K562 (cell line): ENCODE measurements around the gene GMPR2. TPM values are rescaled to one million over a fixed set of nuclear protein-coding genes. Genes with fewer than 3 reads are reported as not detected.

Experiments used
- ELF1 ChIP-seq: fragments of 200-800 bp; sonication (Bioruptor generic); IDR thresholded peaks from 2 replicates; pipeline ENCODE4 v1.6.1; 2016; ENCODE audit warnings: missing genetic modification characterization, missing compliant biosample characterization
- MYC ChIP-seq, 2 experiments: fragments of 250-450 bp in 1 of 2; sonication (Bioruptor Pico) in 1 of 2; IDR thresholded peaks; 2 replicates each; pipeline versions ENCODE4 v1.5.1 to v1.6.1; 2012 to 2021; ENCODE audit warnings: low read depth in 2 of 2, borderline replicate concordance in 1 of 2, improper control_type of control experiment in 1 of 2, low read length in 1 of 2, mild to moderate bottlenecking in 1 of 2, moderate library complexity in 1 of 2
- NFRKB ChIP-seq: fragments of 450-650 bp; IDR thresholded peaks from 2 replicates; pipeline ENCODE4 v1.6.1; 2016; ENCODE audit warnings: low read depth
- SP2 ChIP-seq: IDR thresholded peaks from 2 replicates; pipeline ENCODE4 v1.6.1; 2011; ENCODE audit warnings: mild to moderate bottlenecking, low read depth, low read length, moderate library complexity; ENCODE audit not compliant: poor library complexity, severe bottlenecking; ENCODE audit errors: extremely low read depth
- SPI1 ChIP-seq: IDR thresholded peaks from 2 replicates; pipeline ENCODE4 v1.6.1; 2011; ENCODE audit warnings: low read depth, low read length, control low read depth, borderline replicate concordance
- ZBTB7A ChIP-seq: IDR thresholded peaks from 2 replicates; pipeline ENCODE4 v1.6.1; 2011; ENCODE audit warnings: low read depth, mild to moderate bottlenecking, low read length, moderate library complexity, borderline replicate concordance; ENCODE audit not compliant: control insufficient read depth
- ZFP30 ChIP-seq: fragments of 250-450 bp; sonication (Bioruptor Pico); IDR thresholded peaks from 2 replicates; pipeline ENCODE4 v1.8.0; 2022; ENCODE audit warnings: moderate library complexity, mild to moderate bottlenecking, inconsistent platforms, borderline replicate concordance
- polyA plus RNA-seq, 8 experiments: library from polyadenylated mRNA; depleted of rRNA in 4 of 8; stranded (reverse) in 5 of 8; unstranded in 3 of 8; fragments of >200 nt; fragmentation: Nextera tagmentation in 2 of 8; fragmentation: Illumina TruSeq in 1 of 8; extraction: Ambion mirVana in 2 of 8; extraction: Trizol in 1 of 8; gene quantifications; 2 replicates each; pipeline versions ENCODE4 v1.2.1 to v1.2.3, GENCODE V29; 2011 to 2014; ENCODE audit warnings: inconsistent platforms in 1 of 8, missing spikeins in 1 of 8
- total RNA-seq, 7 experiments: library from RNA; depleted of rRNA in 6 of 7; stranded (reverse); fragments of >200 nt in 6 of 7; fragmentation: Illumina TruSeq in 2 of 7; extraction: Trizol in 2 of 7; gene quantifications; 2 replicates each; pipeline versions ENCODE4 v1.2.1 to v1.2.3, GENCODE V29; 2011 to 2021; ENCODE audit warnings: low replicate concordance in 1 of 7
- TF ChIP-seq, protein P1 (sequence below): fragments of 250-450 bp; sonication (Bioruptor Pico); IDR thresholded peaks from 2 replicates; pipeline ENCODE4 v1.5.0; 2021
- TF ChIP-seq, protein P2 (sequence below): sonication (generic); IDR thresholded peaks from 2 replicates; pipeline ENCODE4 v1.6.1; 2016
- TF ChIP-seq, protein P3 (sequence below): fragments of 450-650 bp; IDR thresholded peaks from 2 replicates; pipeline ENCODE4 v1.6.1; 2016; ENCODE audit warnings: mild to moderate bottlenecking, moderate library complexity

Gene GMPR2
- total and polyA plus RNA-seq, 9 of the 15 experiments (the other 6 are each of a cell fraction or from before 2014, with no cell fraction given), result 26.4 to 67.4 (median 36.3) TPM

DNA sequence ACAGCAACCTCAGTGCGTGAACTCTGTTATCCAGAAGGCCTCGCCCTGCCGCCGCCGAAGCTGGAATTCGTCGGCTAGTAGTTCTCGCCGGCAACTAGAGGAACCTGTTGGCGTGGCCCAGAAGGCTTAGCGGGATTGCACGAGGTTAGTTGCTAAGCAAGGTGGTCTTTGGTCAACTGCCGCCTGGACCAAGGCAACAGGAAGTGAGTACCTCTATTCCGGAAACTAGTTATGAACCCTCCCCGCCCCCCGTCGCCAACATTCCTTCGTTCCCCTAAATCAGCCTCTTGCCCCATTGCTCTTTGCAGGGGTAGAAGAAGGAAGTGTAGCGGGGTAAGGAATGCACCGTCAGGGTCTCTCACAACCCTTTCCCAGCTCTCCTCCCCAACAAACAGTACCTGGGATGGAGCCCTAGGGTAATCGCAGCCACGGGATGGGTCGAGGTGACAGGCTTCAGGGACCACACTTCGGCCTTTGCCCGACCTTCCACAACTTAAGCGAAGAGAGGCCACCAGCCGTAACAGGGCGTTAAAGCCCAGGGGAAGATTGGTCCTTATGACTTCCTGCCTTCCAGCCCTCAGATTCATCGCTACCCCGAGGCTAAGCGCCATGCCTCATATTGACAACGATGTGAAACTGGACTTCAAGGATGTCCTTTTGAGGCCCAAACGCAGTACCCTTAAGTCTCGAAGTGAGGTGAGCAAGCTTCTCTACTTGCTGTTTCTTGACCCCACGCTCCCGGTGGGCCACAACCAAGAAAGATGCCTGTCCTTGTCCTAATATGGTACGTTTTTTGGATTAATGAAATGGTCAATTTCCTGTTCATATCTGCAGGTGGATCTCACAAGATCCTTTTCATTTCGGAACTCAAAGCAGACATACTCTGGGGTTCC, at the start of gene GMPR2 (continued):
- TF ChIP-seq ZBTB7A (peak; percentile 13; the same call in 1 of the 2 replicates), SP2 (no peak), MYC (IDR thresholded peaks at IDR 0.05; ENCODE audit: low read depth, low read length) (peak; percentile 29; the same call in 1 of the 2 replicates), MYC (CRISPR knock-in tag; IDR thresholded peaks at IDR 0.05; ENCODE audit: borderline replicate concordance, low read depth) (no peak), ELF1 (tag) (peak; percentile 61; the same call in 1 of the 2 replicates), ZFP30 (CRISPR knock-in tag) (no peak), SPI1 (peak; percentile 42; the same call in 1 of the 2 replicates), NFRKB (no peak)
- TF ChIP-seq, protein P1, sequence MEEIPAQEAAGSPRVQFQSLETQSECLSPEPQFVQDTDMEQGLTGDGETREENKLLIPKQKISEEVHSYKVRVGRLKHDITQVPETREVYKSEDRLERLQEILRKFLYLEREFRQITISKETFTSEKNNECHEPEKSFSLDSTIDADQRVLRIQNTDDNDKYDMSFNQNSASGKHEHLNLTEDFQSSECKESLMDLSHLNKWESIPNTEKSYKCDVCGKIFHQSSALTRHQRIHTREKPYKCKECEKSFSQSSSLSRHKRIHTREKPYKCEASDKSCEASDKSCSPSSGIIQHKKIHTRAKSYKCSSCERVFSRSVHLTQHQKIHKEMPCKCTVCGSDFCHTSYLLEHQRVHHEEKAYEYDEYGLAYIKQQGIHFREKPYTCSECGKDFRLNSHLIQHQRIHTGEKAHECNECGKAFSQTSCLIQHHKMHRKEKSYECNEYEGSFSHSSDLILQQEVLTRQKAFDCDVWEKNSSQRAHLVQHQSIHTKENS (CRISPR knock-in tag), result no peak
- TF ChIP-seq, protein P2, sequence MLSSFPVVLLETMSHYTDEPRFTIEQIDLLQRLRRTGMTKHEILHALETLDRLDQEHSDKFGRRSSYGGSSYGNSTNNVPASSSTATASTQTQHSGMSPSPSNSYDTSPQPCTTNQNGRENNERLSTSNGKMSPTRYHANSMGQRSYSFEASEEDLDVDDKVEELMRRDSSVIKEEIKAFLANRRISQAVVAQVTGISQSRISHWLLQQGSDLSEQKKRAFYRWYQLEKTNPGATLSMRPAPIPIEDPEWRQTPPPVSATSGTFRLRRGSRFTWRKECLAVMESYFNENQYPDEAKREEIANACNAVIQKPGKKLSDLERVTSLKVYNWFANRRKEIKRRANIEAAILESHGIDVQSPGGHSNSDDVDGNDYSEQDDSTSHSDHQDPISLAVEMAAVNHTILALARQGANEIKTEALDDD, result peak; percentile 45; the same call in 1 of the 2 replicates
- TF ChIP-seq, protein P3, sequence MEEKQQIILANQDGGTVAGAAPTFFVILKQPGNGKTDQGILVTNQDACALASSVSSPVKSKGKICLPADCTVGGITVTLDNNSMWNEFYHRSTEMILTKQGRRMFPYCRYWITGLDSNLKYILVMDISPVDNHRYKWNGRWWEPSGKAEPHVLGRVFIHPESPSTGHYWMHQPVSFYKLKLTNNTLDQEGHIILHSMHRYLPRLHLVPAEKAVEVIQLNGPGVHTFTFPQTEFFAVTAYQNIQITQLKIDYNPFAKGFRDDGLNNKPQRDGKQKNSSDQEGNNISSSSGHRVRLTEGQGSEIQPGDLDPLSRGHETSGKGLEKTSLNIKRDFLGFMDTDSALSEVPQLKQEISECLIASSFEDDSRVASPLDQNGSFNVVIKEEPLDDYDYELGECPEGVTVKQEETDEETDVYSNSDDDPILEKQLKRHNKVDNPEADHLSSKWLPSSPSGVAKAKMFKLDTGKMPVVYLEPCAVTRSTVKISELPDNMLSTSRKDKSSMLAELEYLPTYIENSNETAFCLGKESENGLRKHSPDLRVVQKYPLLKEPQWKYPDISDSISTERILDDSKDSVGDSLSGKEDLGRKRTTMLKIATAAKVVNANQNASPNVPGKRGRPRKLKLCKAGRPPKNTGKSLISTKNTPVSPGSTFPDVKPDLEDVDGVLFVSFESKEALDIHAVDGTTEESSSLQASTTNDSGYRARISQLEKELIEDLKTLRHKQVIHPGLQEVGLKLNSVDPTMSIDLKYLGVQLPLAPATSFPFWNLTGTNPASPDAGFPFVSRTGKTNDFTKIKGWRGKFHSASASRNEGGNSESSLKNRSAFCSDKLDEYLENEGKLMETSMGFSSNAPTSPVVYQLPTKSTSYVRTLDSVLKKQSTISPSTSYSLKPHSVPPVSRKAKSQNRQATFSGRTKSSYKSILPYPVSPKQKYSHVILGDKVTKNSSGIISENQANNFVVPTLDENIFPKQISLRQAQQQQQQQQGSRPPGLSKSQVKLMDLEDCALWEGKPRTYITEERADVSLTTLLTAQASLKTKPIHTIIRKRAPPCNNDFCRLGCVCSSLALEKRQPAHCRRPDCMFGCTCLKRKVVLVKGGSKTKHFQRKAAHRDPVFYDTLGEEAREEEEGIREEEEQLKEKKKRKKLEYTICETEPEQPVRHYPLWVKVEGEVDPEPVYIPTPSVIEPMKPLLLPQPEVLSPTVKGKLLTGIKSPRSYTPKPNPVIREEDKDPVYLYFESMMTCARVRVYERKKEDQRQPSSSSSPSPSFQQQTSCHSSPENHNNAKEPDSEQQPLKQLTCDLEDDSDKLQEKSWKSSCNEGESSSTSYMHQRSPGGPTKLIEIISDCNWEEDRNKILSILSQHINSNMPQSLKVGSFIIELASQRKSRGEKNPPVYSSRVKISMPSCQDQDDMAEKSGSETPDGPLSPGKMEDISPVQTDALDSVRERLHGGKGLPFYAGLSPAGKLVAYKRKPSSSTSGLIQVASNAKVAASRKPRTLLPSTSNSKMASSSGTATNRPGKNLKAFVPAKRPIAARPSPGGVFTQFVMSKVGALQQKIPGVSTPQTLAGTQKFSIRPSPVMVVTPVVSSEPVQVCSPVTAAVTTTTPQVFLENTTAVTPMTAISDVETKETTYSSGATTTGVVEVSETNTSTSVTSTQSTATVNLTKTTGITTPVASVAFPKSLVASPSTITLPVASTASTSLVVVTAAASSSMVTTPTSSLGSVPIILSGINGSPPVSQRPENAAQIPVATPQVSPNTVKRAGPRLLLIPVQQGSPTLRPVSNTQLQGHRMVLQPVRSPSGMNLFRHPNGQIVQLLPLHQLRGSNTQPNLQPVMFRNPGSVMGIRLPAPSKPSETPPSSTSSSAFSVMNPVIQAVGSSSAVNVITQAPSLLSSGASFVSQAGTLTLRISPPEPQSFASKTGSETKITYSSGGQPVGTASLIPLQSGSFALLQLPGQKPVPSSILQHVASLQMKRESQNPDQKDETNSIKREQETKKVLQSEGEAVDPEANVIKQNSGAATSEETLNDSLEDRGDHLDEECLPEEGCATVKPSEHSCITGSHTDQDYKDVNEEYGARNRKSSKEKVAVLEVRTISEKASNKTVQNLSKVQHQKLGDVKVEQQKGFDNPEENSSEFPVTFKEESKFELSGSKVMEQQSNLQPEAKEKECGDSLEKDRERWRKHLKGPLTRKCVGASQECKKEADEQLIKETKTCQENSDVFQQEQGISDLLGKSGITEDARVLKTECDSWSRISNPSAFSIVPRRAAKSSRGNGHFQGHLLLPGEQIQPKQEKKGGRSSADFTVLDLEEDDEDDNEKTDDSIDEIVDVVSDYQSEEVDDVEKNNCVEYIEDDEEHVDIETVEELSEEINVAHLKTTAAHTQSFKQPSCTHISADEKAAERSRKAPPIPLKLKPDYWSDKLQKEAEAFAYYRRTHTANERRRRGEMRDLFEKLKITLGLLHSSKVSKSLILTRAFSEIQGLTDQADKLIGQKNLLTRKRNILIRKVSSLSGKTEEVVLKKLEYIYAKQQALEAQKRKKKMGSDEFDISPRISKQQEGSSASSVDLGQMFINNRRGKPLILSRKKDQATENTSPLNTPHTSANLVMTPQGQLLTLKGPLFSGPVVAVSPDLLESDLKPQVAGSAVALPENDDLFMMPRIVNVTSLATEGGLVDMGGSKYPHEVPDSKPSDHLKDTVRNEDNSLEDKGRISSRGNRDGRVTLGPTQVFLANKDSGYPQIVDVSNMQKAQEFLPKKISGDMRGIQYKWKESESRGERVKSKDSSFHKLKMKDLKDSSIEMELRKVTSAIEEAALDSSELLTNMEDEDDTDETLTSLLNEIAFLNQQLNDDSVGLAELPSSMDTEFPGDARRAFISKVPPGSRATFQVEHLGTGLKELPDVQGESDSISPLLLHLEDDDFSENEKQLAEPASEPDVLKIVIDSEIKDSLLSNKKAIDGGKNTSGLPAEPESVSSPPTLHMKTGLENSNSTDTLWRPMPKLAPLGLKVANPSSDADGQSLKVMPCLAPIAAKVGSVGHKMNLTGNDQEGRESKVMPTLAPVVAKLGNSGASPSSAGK, result peak; percentile 17; the same call in 1 of the 2 replicates
